ENCODE measurements around the gene ATP2B1.

Gene ATP2B1

DNA sequence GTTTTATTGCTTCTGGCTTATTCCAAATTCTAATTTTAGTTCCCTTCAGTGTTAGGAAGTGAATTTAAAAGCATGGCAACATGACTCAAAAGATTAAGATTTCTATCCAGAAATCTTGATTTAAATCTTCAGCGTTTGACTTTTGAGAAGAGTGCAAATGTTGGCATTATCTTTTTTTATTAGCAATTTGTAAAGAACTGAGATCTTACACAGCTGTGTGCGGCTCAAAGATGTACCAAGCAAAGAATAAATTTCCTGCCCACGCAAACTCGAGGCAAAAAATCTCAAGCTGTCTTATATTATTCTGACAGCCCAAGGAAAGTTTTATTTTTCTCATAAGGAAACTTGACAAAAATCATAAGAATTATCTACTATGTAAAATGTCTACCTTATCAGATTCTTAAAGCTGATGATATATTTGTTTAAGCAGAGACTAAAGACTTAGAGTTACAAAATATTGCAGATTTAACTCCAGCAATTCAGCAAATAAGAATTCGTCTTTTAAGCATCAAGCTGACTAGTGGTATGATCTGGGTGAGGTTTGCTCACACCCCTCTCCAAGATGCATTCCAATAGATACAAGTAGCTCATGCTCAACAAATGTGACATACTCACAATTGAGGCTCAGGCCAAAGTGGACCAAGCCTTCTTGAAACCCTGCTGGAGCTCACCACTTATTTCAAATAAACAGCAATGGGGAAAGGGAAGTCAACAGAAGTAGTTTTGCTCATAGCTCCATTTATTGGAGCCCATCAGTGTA lies 135.4 kb downstream of the ATP2B1 start:
- TF ChIP-seq, protein P1, sequence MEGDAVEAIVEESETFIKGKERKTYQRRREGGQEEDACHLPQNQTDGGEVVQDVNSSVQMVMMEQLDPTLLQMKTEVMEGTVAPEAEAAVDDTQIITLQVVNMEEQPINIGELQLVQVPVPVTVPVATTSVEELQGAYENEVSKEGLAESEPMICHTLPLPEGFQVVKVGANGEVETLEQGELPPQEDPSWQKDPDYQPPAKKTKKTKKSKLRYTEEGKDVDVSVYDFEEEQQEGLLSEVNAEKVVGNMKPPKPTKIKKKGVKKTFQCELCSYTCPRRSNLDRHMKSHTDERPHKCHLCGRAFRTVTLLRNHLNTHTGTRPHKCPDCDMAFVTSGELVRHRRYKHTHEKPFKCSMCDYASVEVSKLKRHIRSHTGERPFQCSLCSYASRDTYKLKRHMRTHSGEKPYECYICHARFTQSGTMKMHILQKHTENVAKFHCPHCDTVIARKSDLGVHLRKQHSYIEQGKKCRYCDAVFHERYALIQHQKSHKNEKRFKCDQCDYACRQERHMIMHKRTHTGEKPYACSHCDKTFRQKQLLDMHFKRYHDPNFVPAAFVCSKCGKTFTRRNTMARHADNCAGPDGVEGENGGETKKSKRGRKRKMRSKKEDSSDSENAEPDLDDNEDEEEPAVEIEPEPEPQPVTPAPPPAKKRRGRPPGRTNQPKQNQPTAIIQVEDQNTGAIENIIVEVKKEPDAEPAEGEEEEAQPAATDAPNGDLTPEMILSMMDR (IDR thresholded peaks at IDR 0.05; ENCODE audit: low read depth, low read length), result no peak
- H3K4me3 ChIP-seq (ENCODE audit: low read depth, low read length), result no peak overlapping the region

DNA sequence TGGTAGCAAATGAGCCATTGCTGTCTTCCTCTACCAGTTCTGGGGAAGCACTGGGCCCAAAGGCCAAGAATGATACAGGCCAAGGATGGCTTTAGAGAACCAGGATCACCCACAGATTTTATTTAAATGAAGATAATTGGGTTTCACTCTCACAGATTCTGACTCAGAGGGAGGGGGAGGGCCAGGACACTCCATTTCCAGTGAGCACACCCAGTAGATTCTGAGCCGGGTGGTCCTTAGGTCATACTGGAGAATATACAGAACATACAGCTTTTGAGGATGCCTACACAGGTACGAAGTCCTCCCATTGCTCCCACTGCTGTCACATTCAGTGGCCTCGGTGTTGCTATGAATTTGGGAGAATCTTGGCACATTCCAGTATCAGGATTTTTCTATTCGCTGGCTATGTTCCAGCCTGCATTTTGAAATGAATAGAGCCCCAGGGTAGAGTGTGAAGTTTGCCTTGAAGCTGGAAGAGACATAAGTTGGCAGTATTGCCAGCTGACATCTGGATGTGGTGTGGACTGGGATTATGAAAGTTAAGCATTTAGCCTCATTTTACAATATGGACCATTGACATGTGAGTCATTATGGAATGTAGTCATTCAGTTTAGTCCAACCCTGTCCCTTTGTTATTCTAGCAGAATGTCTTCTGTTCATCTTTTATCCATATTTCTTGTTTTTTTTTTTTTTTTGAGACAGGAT lies 137.0 kb downstream of the ATP2B1 start:
- no peak overlapping the region for H3K4me3 ChIP-seq (ENCODE audit: low read depth, low read length)
- TF ChIP-seq, protein P1 (IDR thresholded peaks at IDR 0.05; ENCODE audit: low read depth, low read length), result no peak

DNA sequence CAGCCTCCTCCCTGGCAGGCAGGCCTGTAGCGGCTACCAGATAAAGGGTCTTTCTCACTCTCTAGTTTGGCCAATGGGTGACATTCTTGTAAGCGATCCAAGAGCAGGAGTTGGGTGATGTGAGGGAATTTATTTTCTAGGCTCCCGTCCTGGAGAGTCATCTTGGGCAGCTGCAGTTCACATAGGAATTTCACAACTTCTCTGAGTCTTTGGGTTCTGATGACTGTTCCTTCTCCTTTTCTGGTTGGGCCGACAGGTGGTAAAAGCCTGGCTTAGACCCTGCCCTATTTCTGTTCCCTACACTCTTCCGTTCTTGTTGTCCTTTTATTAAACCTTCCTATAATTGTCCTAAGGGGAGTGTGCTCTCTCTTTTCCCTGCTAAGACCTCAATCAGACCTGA lies 140.2 kb downstream of the ATP2B1 start:
- TF ChIP-seq, protein P1 (IDR thresholded peaks at IDR 0.05; ENCODE audit: low read depth, low read length), result no peak
- H3K4me3 ChIP-seq (ENCODE audit: low read depth, low read length), result no peak overlapping the region

DNA sequence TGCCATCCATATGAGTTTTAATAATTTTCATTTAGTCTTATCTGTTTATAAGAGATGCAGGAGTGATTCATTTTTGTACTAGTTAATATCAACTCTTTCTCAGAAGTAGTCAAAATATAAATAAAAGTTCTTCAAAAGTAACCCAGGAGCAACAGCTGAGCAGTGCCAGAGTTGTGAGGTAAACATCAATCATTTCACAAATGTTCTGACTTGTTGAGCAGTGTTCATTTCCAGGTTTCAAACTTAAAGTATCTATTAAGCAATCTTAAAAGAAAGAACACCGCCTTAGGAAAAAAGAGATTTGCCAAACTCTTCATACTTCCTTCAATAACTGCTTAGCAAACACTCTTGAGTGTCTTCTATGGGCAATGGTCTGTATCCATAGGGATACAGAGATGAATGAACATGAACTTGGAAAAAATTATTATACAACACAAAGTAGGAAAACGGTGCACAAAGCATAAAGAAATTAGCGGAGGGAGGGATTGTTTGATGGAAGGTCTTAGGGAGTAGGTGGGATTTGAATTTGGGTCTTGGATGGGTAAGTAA lies 140.9 kb downstream of the ATP2B1 start:
- H3K4me3 ChIP-seq (ENCODE audit: low read depth, low read length), result no peak overlapping the region
- TF ChIP-seq, protein P1 (IDR thresholded peaks at IDR 0.05; ENCODE audit: low read depth, low read length), result no peak

DNA sequence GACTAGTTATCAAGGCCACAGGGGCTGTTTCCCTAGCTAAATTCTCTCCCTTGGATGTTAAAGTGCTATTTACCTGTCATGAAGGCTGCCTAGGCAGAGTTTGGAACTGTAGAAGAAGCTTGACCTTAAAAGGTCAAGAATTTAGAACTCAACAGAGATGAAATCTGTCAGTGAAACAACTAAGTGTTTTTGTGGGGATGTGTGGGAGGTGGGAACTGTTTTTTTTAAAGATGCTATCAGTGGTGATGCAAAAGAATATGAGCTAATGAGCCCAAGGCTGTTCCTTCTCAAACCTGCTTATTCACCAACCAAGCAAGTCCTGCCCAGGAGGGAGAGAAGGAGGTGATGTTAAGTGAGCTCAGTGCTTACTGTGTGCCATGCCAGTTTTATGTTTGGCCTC lies 142.0 kb downstream of the ATP2B1 start:
- H3K4me3 ChIP-seq (ENCODE audit: low read depth, low read length), result no peak overlapping the region
- TF ChIP-seq, protein P1 (IDR thresholded peaks at IDR 0.05; ENCODE audit: low read depth, low read length), result no peak

DNA sequence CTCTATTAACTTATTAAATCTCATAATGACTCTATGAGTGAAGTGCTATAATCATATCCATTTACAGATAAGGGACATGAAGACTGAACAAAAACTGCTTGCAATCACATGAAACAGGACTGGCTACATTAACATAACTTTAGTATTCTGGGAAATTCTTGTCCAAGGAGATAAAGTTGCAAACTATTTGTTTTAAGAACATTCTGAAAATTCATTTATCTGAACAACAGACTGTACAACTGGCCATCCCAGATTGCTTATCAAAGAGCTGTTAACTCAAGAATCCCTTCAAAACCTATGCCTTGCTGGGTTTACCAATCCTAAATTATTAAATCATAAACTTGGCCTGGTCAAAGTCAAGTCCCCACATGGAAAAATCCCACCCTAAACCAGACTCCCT lies 143.6 kb downstream of the ATP2B1 start:
- TF ChIP-seq, protein P1 (IDR thresholded peaks at IDR 0.05; ENCODE audit: low read depth, low read length), result no peak
- no peak overlapping the region for H3K4me3 ChIP-seq (ENCODE audit: low read depth, low read length)

DNA sequence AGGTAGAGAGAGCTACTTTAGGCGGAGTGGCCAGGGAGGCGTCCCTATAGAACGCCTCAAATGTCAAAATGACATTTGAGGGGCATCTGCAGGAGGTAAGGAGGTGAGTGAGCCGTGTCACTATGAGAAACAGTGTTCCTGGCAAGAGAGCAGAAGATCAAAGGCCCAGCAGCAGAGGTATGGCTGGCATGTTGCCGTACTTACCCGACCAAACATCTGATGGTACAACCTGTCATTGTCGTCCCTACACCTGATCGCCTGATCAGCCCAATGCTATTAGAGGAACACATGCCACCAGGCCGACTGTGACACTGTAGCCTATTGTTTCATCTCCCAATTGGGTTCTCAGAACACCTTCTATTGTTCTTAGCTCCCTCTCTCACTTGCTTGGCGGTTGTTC lies 148.9 kb downstream of the ATP2B1 start:
- H3K4me3 ChIP-seq (ENCODE audit: low read depth, low read length), result no peak overlapping the region
- TF ChIP-seq, protein P1 (IDR thresholded peaks at IDR 0.05; ENCODE audit: low read depth, low read length), result no peak
